ENCODE data around the gene GP2.

GRCh38 chr16:20308266-20308665, 19.0 kb downstream of the GP2 start:
- TF ChIP-seq CTCF (IDR thresholded peaks at IDR 0.05; ENCODE audit: borderline replicate concordance, extremely low read depth, low read length, poor library complexity, severe bottlenecking) (no peak), EZH2 (IDR thresholded peaks at IDR 0.05; ENCODE audit: borderline replicate concordance, low read depth, low read length, severe bottlenecking) (no peak)

Data from DND-41 (cell line).